Tibial nerve (tissue), 4 donors: ENCODE data around the gene LKAAEAR1.

Experiments used
- EP300 ChIP-seq, 2 donors: sonication (generic); formaldehyde crosslinking; IDR thresholded peaks; one replicate each; pipeline ENCODE4 v1.6.1; 2017; ENCODE audit warnings: antibody characterized with exemption in 2 of 2, mild to moderate bottlenecking in 1 of 2
- TF ChIP-seq, protein P1 (sequence below), 5 experiments: fragments of 200-600 bp in 3 of 5; fragments of 450-650 bp in 2 of 5; sonication (generic) in 3 of 5; IDR thresholded peaks; one replicate each; pipeline ENCODE4 v1.5.1; 2016 to 2019; ENCODE audit warnings: antibody characterized with exemption in 5 of 5, mild to moderate bottlenecking in 3 of 5, moderate library complexity in 2 of 5

DNA sequence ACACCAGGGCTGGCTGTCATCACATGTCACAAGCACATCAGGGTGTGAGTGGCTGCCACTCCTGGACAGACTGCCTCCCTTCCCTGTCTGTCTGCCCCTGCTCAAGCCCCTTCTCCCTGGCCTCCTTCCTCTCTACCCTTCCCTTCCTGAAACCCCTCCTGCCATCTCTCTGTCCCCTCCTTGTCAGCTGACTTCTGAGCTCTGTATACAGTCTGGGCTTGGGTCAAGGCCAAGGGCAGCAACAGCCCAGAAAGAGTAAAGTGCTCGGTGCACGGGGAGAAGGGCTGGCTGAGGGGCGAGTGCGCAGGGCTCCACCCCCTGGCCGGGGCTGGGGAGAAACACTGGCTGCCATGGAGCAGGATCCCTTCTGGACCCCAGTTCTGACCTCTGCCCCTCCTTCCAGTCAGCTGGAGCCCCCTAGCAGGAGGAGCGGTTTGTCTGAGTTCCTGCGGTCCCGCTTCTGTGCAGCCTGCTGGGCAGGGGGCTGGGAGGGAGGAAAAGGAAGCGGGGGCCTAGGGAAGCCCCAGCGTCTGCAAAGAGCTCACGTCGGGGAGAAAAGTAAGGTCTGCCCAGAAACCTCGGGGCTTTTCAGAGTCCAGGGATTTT, 2.0 kb downstream of the LKAAEAR1 start:
- TF ChIP-seq, protein P1, sequence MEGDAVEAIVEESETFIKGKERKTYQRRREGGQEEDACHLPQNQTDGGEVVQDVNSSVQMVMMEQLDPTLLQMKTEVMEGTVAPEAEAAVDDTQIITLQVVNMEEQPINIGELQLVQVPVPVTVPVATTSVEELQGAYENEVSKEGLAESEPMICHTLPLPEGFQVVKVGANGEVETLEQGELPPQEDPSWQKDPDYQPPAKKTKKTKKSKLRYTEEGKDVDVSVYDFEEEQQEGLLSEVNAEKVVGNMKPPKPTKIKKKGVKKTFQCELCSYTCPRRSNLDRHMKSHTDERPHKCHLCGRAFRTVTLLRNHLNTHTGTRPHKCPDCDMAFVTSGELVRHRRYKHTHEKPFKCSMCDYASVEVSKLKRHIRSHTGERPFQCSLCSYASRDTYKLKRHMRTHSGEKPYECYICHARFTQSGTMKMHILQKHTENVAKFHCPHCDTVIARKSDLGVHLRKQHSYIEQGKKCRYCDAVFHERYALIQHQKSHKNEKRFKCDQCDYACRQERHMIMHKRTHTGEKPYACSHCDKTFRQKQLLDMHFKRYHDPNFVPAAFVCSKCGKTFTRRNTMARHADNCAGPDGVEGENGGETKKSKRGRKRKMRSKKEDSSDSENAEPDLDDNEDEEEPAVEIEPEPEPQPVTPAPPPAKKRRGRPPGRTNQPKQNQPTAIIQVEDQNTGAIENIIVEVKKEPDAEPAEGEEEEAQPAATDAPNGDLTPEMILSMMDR (IDR thresholded peaks at IDR 0.05) = no peak
- TF ChIP-seq EP300 (IDR thresholded peaks at IDR 0.05) = no peak
